HepG2 (cell line): Measurements from ENCODE around the gene TRAF3. TPM values are rescaled to one million over a fixed set of nuclear protein-coding genes. Genes with fewer than 3 reads are reported as not detected.

ENCODE experiments used
- ATAC-seq: fragments of 200-7000 bp; cut with Tn5 transposase; 3 replicates; pipeline ENCODE4 v1.9.1; 2020; ENCODE audit warnings: mild to moderate bottlenecking, moderate library complexity
- BruUV-seq: library from RNA; stranded (reverse); fragments of 400-500 nt; replicated peaks from 2 replicates; lab custom pipeline; 2021; lab: Mats Ljungman, UMichigan
- CTCF ChIA-PET: fragments of 300-600 bp; formaldehyde crosslinking; extraction: SDS; loops from one replicate; lab custom pipeline; 2021; ENCODE audit warnings: low total read pairs, inconsistent platforms, low intra/inter-chr PET ratio; lab: Yijun Ruan, JAX
- POLR2A ChIA-PET: fragments of 350-600 bp; sonication (Branson Sonifier 250); formaldehyde crosslinking; loops from one replicate; lab custom pipeline; 2020; ENCODE audit warnings: antibody characterized with exemption, inconsistent platforms; lab: Yijun Ruan, JAX
- DNase-seq: peaks from one replicate; pipeline ENCODE4 v3.0.0-alpha.2; 2015; ENCODE audit warnings: low spot score
- FAIRE-seq: peaks from 3 replicates; lab custom pipeline; 2011; peaks lifted over from hg19 to GRCh38; lab: Jason Lieb, UNC
- H2AFZ ChIP-seq: one replicate; pipeline ENCODE4 v1.6.1; 2011; ENCODE audit warnings: low read length, inconsistent platforms
- H3K27ac ChIP-seq: fragments of 300-600 bp; 3 replicates; pipeline ENCODE4 v1.8.0; 2011; ENCODE audit warnings: mixed run types, mild to moderate bottlenecking, mixed read lengths, low read length, inconsistent platforms; ENCODE audit not compliant: insufficient read depth; ENCODE audit errors: extremely low read length
- H3K27me3 ChIP-seq, 2 experiments: fragments of 200-600 bp in 1 of 2; 2 replicates in 1 of 2; 3 replicates in 1 of 2; pipeline versions ENCODE4 v1.6.0 to v1.8.0; 2011; ENCODE audit warnings: low read length in 2 of 2, mild to moderate bottlenecking in 2 of 2, moderate library complexity in 2 of 2, inconsistent platforms in 1 of 2; ENCODE audit not compliant: insufficient read depth in 2 of 2, control insufficient read depth in 1 of 2
- H3K36me3 ChIP-seq, 2 experiments: fragments of 200-600 bp in 1 of 2; replicated peaks in 1 of 2; 2 replicates in 1 of 2; 3 replicates in 1 of 2; pipeline versions ENCODE4 v1.5.1 to v1.8.0; 2011; ENCODE audit warnings: low read length in 2 of 2, inconsistent platforms in 1 of 2; ENCODE audit not compliant: insufficient read depth in 2 of 2, control insufficient read depth in 1 of 2
- H3K4me1 ChIP-seq: 2 replicates; pipeline ENCODE4 v1.5.1; 2012; ENCODE audit warnings: low read length, inconsistent platforms; ENCODE audit not compliant: insufficient read depth
- H3K4me2 ChIP-seq: 2 replicates; pipeline ENCODE4 v1.6.0; 2011; ENCODE audit warnings: low read depth, low read length, inconsistent platforms
- H3K4me3 ChIP-seq, 3 experiments: fragments of 200-600 bp in 1 of 3; sonication (generic), shearing (Covaris generic) in 1 of 3; replicated peaks in 1 of 3; 2 replicates each; pipeline ENCODE4 v1.5.1; 2011 to 2016; ENCODE audit warnings: low read length in 3 of 3, inconsistent platforms in 2 of 3, low read depth in 2 of 3, mild to moderate bottlenecking in 2 of 3, control low read depth in 1 of 3, mixed read lengths in 1 of 3; ENCODE audit not compliant: insufficient read depth in 1 of 3
- H3K79me2 ChIP-seq: one replicate; pipeline ENCODE4 v1.6.1; 2011; ENCODE audit warnings: low read length, inconsistent platforms; ENCODE audit not compliant: insufficient read depth
- H3K9ac ChIP-seq: 2 replicates; pipeline ENCODE4 v1.6.0; 2011; ENCODE audit warnings: mild to moderate bottlenecking, low read depth, low read length, inconsistent platforms; ENCODE audit not compliant: insufficient read depth
- H3K9me3 ChIP-seq: 2 replicates; pipeline ENCODE4 v1.5.1; 2012; ENCODE audit warnings: mild to moderate bottlenecking, low read length
- H4K20me1 ChIP-seq: 2 replicates; pipeline ENCODE4 v1.6.0; 2011; ENCODE audit warnings: inconsistent platforms, mild to moderate bottlenecking, low read length, moderate library complexity; ENCODE audit not compliant: insufficient read depth
- ATF1 ChIP-seq: IDR thresholded peaks from 2 replicates; pipeline ENCODE4 v1.6.1; 2016; ENCODE audit warnings: mild to moderate bottlenecking, control low read depth
- CBFB ChIP-seq: sonication (generic); formaldehyde crosslinking; IDR thresholded peaks from 2 replicates; pipeline ENCODE4 v1.4.0; 2020; ENCODE audit warnings: missing genetic modification reagents
- GABPA ChIP-seq, 2 experiments: IDR thresholded peaks; 2 replicates each; pipeline ENCODE4 v1.6.1; 2011 to 2016; ENCODE audit warnings: low read depth in 2 of 2, low read length in 1 of 2, missing biosample characterization in 1 of 2, missing genetic modification characterization in 1 of 2
- HNF4A ChIP-seq: sonication (generic); formaldehyde crosslinking; IDR thresholded peaks from 2 replicates; pipeline ENCODE4 v1.4.0; 2020; ENCODE audit warnings: missing genetic modification reagents
- PHF20 ChIP-seq: sonication (generic); formaldehyde crosslinking; IDR thresholded peaks from 2 replicates; pipeline ENCODE4 v1.5.0; 2020; ENCODE audit warnings: mild to moderate bottlenecking, missing genetic modification reagents
- SRSF4 ChIP-seq: fragments of 200-400 bp; formaldehyde crosslinking; IDR thresholded peaks from one replicate; pipeline ENCODE4 v1.6.1; 2018; ENCODE audit warnings: mild to moderate bottlenecking, low read depth, low read length, moderate library complexity; ENCODE audit not compliant: poor library complexity, severe bottlenecking
- ZFP36L2 ChIP-seq: sonication (generic); formaldehyde crosslinking; IDR thresholded peaks from 2 replicates; pipeline ENCODE4 v1.4.0; 2020; ENCODE audit warnings: missing genetic modification reagents
- ZFP82 ChIP-seq: sonication (generic); formaldehyde crosslinking; IDR thresholded peaks from 2 replicates; pipeline ENCODE4 v1.5.1; 2020; ENCODE audit warnings: mild to moderate bottlenecking, missing genetic modification reagents, borderline replicate concordance
- ZMYM3 ChIP-seq: sonication (generic); formaldehyde crosslinking; IDR thresholded peaks from 2 replicates; pipeline ENCODE4 v1.5.1; 2020; ENCODE audit warnings: mild to moderate bottlenecking, missing genetic modification reagents
- ZNF101 ChIP-seq: sonication (generic); formaldehyde crosslinking; IDR thresholded peaks from 2 replicates; pipeline ENCODE4 v1.4.0; 2020; ENCODE audit warnings: mild to moderate bottlenecking, low read depth, missing genetic modification reagents, borderline replicate concordance
- WGBS: methylation state at CpG from one replicate; pipeline ENCODE4 v1.1.6; 2017; ENCODE audit warnings: low lambda C conversion rate; 5-methylcytosine and 5-hydroxymethylcytosine counted together
- in situ Hi-C: cut with HindIII; loops from 2 replicates; pipeline ENCODE4 v1.10.0; 2017; ENCODE audit warnings: low pct_unique_long_range_greater_than_20kb; ENCODE audit not compliant: extremely low pct_ligation_motif_present
- intact Hi-C: fragments of 100-400 bp; cut with micrococcal nuclease; formaldehyde crosslinking; loops from one replicate; pipeline ENCODE4 v1.10.0; 2022; ENCODE audit not compliant: unreplicated experiment
- polyA plus RNA-seq, 8 experiments: library from polyadenylated mRNA; depleted of rRNA in 3 of 8; stranded (reverse) in 7 of 8; unstranded in 1 of 8; fragments of >200 nt; fragmentation: Illumina TruSeq in 4 of 8; extraction: Trizol in 4 of 8; gene quantifications; 2 replicates each; pipeline versions ENCODE4 v1.2.1 to v1.2.3, GENCODE V29; 2011 to 2016; ENCODE audit warnings: low read depth in 4 of 8, missing spikeins in 1 of 8, mixed read lengths in 1 of 8; ENCODE audit not compliant: insufficient read depth in 1 of 8
- total RNA-seq, 5 experiments: library from RNA; depleted of rRNA; stranded (reverse); fragments of >200 nt; fragmentation: Illumina TruSeq; extraction: Trizol; gene quantifications; 2 replicates each; pipeline ENCODE4 v1.2.3, GENCODE V29; 2016; ENCODE audit warnings: low read depth in 1 of 5
- TF ChIP-seq, protein P1 (sequence below): sonication (generic); formaldehyde crosslinking; IDR thresholded peaks from 2 replicates; pipeline ENCODE4 v1.4.0; 2020; ENCODE audit warnings: missing genetic modification reagents
- TF ChIP-seq, protein P2 (sequence below): sonication (generic); formaldehyde crosslinking; IDR thresholded peaks from 2 replicates; pipeline ENCODE4 v1.8.0; 2022; ENCODE audit warnings: mild to moderate bottlenecking, missing genetic modification reagents, moderate library complexity
- TF ChIP-seq, protein P3 (sequence below): sonication (generic); formaldehyde crosslinking; IDR thresholded peaks from 2 replicates; pipeline ENCODE4 v1.4.0; 2020; ENCODE audit warnings: mild to moderate bottlenecking, missing genetic modification reagents

TRAF3 gene
- total and polyA plus RNA-seq, 2 of the 13 experiments (the other 11 are each of a cell fraction or from before 2014, with no cell fraction given) = 6.9 to 12.2 TPM

DNA sequence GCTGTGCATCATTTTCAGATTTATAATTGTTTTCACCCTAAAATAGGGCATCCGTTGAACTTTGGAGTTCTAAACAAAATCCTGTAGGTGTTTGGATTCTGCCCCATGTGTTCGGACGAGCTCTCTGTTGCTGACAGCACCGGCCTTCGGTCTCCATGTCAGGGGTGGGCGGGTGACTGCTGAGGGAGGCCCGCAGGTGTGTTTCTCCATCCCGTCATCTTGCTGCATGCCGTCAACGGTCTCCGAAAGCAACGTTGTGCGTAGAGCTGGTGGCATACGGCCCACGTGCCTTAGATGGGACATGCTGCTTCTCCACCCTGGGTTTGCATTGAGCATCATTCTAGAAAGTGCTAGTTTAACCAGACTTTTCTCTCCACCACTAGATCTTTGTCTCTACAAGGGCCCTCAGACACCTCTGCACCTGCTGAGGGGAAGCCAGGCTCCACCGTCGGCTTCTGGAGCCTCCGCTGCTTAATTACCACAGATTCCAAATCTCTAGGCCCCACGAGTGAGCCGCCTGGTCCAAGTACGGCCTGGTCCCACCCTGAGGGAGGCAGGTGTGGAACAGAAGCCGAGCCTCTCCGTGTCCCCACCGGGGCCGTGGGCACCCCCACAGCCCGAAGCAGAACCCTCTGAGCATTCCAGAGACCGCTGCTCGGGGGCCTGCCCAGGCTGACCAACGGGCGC lies 129.5 kb downstream of the TRAF3 start:
- Histone ChIP-seq H3K9ac (no peak overlapping the region), H3K27me3 (no peaks in the 10 kb centered on the region), H3K4me1 (no peaks in the 10 kb centered on the region), H3K4me3 (no peak overlapping the region), H3K79me2 (no peaks in the 10 kb centered on the region), H3K4me2 (no peak overlapping the region), H2AFZ (no peak overlapping the region), H4K20me1 (no peaks in the 10 kb centered on the region), H3K9me3 (no peaks in the 10 kb centered on the region), H3K36me3 (peaks cover 3 to 7% of the 10 kb centered on the region in 2 experiments; a peak in 3 of 5 replicates), H3K27ac (no peak overlapping the region)
- DNase-seq (no peak), ATAC-seq (no peak), FAIRE-seq (no peak)
- 94% methylated on average over 18 of the region's 30 CpGs for WGBS
- in situ Hi-C loops = no loop called here
- CTCF ChIA-PET = no interaction called here
- POLR2A ChIA-PET = no interaction called here
- BruUV-seq = no TSS peak
- intact Hi-C loops = no loop called here
- TF ChIP-seq PHF20 (no peak), ATF1 (CRISPR knock-in tag) (no peak), SRSF4 (no peak), ZFP36L2 (CRISPR knock-in tag) (no peak), GABPA (IDR thresholded peaks at IDR 0.05; ENCODE audit: low read depth, low read length) (no peak), GABPA (CRISPR knock-in tag; IDR thresholded peaks at IDR 0.05; ENCODE audit: low read depth) (no peak), CBFB (no peak), HNF4A (CRISPR knock-in tag) (no peak), ZFP82 (CRISPR knock-in tag) (no peak), ZNF101 (CRISPR knock-in tag) (no peak), ZMYM3 (no peak)
- TF ChIP-seq, protein P1, sequence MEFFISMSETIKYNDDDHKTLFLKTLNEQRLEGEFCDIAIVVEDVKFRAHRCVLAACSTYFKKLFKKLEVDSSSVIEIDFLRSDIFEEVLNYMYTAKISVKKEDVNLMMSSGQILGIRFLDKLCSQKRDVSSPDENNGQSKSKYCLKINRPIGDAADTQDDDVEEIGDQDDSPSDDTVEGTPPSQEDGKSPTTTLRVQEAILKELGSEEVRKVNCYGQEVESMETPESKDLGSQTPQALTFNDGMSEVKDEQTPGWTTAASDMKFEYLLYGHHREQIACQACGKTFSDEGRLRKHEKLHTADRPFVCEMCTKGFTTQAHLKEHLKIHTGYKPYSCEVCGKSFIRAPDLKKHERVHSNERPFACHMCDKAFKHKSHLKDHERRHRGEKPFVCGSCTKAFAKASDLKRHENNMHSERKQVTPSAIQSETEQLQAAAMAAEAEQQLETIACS (CRISPR knock-in tag) = no peak
- TF ChIP-seq, protein P2, sequence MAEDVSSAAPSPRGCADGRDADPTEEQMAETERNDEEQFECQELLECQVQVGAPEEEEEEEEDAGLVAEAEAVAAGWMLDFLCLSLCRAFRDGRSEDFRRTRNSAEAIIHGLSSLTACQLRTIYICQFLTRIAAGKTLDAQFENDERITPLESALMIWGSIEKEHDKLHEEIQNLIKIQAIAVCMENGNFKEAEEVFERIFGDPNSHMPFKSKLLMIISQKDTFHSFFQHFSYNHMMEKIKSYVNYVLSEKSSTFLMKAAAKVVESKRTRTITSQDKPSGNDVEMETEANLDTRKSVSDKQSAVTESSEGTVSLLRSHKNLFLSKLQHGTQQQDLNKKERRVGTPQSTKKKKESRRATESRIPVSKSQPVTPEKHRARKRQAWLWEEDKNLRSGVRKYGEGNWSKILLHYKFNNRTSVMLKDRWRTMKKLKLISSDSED (CRISPR knock-in tag) = no peak
- TF ChIP-seq, protein P3, sequence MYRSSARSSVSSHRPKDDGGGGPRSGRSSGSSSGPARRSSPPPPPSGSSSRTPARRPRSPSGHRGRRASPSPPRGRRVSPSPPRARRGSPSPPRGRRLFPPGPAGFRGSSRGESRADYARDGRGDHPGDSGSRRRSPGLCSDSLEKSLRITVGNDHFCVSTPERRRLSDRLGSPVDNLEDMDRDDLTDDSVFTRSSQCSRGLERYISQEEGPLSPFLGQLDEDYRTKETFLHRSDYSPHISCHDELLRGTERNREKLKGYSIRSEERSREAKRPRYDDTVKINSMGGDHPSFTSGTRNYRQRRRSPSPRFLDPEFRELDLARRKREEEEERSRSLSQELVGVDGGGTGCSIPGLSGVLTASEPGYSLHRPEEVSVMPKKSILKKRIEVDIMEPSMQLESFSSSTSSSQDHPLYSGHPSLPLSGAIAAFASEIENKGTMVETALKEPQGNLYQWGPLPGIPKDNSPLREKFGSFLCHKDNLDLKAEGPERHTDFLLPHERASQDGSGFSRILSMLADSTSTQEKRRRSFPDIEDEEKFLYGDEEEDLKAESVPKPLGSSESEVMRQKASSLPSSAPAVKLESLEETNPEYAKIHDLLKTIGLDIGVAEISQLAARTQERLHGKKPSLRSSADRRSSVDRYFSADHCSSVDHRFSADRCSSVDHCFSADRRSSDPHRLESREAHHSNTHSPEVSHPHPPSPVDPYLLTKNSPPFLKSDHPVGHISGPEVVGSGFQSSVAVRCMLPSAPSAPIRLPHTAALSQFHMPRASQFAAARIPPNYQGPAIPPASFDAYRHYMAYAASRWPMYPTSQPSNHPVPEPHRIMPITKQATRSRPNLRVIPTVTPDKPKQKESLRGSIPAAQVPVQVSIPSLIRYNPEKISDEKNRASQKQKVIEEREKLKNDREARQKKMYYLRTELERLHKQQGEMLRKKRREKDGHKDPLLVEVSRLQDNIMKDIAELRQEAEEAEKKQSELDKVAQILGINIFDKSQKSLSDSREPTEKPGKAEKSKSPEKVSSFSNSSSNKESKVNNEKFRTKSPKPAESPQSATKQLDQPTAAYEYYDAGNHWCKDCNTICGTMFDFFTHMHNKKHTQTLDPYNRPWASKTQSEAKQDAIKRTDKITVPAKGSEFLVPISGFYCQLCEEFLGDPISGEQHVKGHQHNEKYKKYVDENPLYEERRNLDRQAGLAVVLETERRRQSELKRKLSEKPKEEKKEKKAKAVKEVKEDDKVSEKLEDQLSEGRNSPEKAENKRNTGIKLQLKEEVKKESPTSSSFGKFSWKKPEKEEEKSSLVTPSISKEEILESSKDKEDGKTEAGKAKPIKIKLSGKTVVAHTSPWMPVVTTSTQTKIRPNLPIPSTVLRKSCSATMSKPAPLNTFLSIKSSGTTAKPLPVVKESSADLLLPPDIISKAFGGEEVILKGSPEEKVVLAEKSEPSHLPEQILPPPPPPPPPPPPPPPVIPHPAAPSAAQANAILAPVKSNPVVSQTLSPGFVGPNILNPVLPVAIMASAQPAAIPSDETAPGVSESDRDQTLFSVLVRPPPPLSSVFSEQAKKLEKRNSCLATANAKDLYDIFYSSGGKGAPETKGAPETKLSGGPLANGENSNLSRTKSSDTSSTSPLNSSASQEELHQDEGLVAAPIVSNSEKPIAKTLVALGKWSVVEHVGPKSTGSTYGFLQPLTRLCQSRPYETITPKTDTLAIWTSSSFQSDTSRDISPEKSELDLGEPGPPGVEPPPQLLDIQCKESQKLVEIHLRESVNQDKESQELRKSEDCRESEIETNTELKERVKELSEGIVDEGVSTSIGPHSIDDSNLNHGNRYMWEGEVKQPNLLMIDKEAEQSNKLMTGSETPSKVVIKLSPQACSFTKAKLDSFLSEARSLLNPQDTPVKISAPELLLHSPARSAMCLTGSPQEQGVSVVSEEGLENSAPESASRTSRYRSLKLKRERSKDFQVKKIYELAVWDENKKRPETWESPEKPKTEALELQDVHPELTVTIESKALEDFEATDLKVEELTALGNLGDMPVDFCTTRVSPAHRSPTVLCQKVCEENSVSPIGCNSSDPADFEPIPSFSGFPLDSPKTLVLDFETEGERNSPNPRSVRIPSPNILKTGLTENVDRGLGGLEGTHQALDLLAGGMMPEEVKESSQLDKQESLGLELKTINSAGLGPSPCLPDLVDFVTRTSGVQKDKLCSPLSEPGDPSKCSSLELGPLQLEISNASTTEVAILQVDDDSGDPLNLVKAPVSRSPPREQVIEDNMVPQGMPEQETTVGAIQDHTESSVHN (CRISPR knock-in tag) = no peak
